ENCODE results near the gene FTL.

GRCh38 chr19:48947258-48947542 is 17.9 kb upstream of the FTL start:
- TF ChIP-seq POLR2A (IDR thresholded peaks at IDR 0.05) (no peak), CTCF (IDR thresholded peaks at IDR 0.05) (no peak)
